ENCODE data around the gene LLGL2. TPM values are rescaled to one million over a fixed set of nuclear protein-coding genes. Genes with fewer than 3 reads are reported as not detected.

Gene LLGL2
- total RNA-seq, 1 donor from 2014 or later = 34.4 TPM

DNA sequence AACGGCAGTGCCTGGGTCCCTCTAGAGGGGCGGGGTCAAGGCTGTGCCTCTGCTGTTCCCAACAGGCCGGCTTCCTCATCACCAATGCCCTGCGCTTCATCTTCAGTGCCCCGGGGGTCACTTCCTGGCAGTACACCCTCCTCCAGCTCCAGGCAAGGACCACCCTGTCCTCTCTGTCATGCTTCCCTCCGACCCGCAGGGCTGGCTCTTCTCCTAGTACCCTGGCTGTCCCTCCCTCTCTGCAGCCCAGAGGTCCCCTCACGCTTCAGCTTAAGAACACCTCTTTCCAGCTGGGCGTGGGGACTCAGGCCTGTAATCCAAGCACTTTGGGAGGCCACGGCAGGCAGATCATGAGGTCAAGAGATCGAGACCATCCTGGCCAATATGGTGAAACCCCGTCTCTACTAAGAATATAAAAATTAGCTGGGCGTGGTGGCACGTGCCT, 36.0 kb upstream of the LLGL2 start:
- Mint-ChIP-seq H3K4me1 (ENCODE audit: unreplicated experiment) (peaks cover 42% of the 10 kb centered on the region), H3K4me3 (ENCODE audit: unreplicated experiment) (no peak overlapping the region), H3K27ac (ENCODE audit: unreplicated experiment) (no peak overlapping the region), H3K9me3 (ENCODE audit: unreplicated experiment) (no peaks in the 10 kb centered on the region), H3K36me3 (ENCODE audit: low read depth, unreplicated experiment) (peaks cover 17% of the 10 kb centered on the region), H3K27me3 (ENCODE audit: unreplicated experiment) (peaks cover 20% of the 10 kb centered on the region)
- TF ChIP-seq, protein P1, sequence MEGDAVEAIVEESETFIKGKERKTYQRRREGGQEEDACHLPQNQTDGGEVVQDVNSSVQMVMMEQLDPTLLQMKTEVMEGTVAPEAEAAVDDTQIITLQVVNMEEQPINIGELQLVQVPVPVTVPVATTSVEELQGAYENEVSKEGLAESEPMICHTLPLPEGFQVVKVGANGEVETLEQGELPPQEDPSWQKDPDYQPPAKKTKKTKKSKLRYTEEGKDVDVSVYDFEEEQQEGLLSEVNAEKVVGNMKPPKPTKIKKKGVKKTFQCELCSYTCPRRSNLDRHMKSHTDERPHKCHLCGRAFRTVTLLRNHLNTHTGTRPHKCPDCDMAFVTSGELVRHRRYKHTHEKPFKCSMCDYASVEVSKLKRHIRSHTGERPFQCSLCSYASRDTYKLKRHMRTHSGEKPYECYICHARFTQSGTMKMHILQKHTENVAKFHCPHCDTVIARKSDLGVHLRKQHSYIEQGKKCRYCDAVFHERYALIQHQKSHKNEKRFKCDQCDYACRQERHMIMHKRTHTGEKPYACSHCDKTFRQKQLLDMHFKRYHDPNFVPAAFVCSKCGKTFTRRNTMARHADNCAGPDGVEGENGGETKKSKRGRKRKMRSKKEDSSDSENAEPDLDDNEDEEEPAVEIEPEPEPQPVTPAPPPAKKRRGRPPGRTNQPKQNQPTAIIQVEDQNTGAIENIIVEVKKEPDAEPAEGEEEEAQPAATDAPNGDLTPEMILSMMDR (IDR thresholded peaks at IDR 0.05; ENCODE audit: unreplicated experiment) = no peak
- DNase-seq (ENCODE audit: low spot score) = no peak

DNA sequence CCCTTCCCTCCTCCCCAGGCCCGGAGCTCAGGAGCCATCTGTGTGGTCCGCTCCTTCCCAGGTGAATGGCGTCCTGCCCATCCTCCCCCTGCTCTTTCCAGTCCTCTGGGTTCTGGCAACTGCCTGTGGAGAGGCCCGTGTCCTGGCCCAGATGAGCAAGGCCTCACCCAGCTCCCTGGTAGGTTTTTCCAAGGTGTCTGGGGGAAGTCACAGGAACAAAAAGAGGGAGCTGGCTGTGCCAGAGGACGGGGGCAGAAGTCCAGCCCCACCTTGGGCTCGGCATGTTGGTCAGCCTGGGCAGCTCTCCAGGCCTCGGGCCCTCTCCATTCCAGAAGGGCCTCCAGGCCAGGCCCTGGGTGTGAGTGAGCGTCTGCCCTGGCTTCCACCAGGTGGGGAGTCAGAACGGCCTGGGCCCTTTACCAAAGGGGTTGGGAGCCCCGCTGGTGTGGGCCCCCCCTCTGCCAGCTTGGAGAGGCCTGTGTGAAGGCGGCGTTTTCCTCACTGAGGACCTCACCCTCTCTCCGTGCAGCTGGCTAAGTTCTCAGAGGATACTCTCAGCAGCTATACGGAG, 35.2 kb upstream of the LLGL2 start:
- H3K4me1 Mint-ChIP-seq (ENCODE audit: unreplicated experiment) = peaks cover 38% of the 10 kb centered on the region

DNA sequence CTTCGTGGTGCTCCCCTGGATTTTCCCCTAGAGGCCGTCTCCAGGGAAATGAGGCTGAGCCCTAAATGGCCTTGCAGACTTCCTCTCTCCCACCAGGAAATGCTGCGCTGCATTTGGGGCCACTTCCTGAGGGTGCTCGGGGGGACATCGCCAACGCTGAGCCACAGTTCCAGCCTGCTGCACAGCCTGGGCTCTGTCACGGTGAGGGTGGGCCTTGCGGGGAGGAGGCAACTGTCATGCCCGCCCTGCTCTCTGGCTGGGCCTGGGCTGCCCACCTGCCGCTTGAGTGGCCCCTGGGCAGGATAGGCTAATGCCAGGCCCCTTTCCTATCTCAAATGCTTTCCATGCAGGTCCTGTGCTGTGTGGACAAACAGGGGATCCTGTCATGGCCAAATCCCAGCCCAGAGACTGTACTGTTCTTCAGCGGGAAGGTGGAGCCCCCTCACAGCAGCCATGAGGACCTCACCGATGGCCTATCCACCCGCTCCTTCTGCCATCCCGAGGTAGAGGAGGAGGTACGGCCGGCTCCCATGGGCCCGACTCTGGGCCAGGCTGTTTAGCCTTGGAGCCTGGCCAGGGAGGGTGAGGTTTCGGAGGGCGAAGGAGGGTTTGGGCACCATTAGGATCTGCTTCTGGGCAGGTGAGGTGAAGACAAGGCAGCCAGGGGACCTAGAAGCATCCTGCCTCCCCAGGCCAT, 34.4 kb upstream of the LLGL2 start:
- H3K27me3 Mint-ChIP-seq (ENCODE audit: unreplicated experiment) = peaks cover 15% of the 10 kb centered on the region
- peak overlapping the region; percentile 67 for H3K27ac Mint-ChIP-seq (ENCODE audit: unreplicated experiment)
- H3K9me3 Mint-ChIP-seq (ENCODE audit: unreplicated experiment) = no peaks in the 10 kb centered on the region
- peaks cover 18% of the 10 kb centered on the region for H3K36me3 Mint-ChIP-seq (ENCODE audit: low read depth, unreplicated experiment)
- DNase-seq (ENCODE audit: low spot score) = no peak
- TF ChIP-seq, protein P1 (IDR thresholded peaks at IDR 0.05; ENCODE audit: unreplicated experiment) = no peak
- H3K4me3 Mint-ChIP-seq (ENCODE audit: unreplicated experiment) = no peak overlapping the region
- H3K4me1 Mint-ChIP-seq (ENCODE audit: unreplicated experiment) = peaks cover 38% of the 10 kb centered on the region

More for the DNA sequence above, 35.2 kb upstream of the LLGL2 start:
- TF ChIP-seq, protein P1 (IDR thresholded peaks at IDR 0.05; ENCODE audit: unreplicated experiment) = no peak
- Mint-ChIP-seq H3K9me3 (ENCODE audit: unreplicated experiment) (no peaks in the 10 kb centered on the region), H3K27ac (ENCODE audit: unreplicated experiment) (peak overlapping the region; percentile 57), H3K4me3 (ENCODE audit: unreplicated experiment) (no peak overlapping the region), H3K27me3 (ENCODE audit: unreplicated experiment) (peaks cover 15% of the 10 kb centered on the region), H3K36me3 (ENCODE audit: low read depth, unreplicated experiment) (peaks cover 18% of the 10 kb centered on the region)
- no peak for DNase-seq (ENCODE audit: low spot score)

DNA sequence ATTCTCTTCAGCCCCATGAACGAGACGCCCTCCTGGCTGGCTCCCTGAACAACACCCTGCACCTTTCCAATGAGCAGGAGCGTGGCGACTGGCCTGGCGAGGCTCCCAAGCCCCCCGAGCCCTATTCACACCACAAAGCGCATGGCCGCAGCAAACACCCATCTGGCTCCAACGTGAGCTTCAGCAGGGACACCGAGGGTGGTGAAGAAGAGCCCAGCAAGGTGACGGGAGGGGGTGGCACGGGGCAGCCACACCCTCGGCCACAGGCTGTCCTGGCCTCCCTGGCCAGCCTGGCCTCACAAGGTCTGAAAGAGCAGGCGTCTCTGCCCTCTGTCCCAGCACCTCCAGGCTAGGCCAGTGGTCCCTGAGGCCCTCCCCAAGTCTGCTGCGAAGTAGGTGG, 33.8 kb upstream of the LLGL2 start:
- TF ChIP-seq, protein P1 (IDR thresholded peaks at IDR 0.05; ENCODE audit: unreplicated experiment) = no peak
- no peak overlapping the region for H3K4me3 Mint-ChIP-seq (ENCODE audit: unreplicated experiment)
- H3K36me3 Mint-ChIP-seq (ENCODE audit: low read depth, unreplicated experiment) = peaks cover 20% of the 10 kb centered on the region
- no peak for DNase-seq (ENCODE audit: low spot score)
- H3K4me1 Mint-ChIP-seq (ENCODE audit: unreplicated experiment) = peaks cover 34% of the 10 kb centered on the region
- no peaks in the 10 kb centered on the region for H3K9me3 Mint-ChIP-seq (ENCODE audit: unreplicated experiment)
- no peak overlapping the region for H3K27ac Mint-ChIP-seq (ENCODE audit: unreplicated experiment)
- peaks cover 11% of the 10 kb centered on the region for H3K27me3 Mint-ChIP-seq (ENCODE audit: unreplicated experiment)

DNA sequence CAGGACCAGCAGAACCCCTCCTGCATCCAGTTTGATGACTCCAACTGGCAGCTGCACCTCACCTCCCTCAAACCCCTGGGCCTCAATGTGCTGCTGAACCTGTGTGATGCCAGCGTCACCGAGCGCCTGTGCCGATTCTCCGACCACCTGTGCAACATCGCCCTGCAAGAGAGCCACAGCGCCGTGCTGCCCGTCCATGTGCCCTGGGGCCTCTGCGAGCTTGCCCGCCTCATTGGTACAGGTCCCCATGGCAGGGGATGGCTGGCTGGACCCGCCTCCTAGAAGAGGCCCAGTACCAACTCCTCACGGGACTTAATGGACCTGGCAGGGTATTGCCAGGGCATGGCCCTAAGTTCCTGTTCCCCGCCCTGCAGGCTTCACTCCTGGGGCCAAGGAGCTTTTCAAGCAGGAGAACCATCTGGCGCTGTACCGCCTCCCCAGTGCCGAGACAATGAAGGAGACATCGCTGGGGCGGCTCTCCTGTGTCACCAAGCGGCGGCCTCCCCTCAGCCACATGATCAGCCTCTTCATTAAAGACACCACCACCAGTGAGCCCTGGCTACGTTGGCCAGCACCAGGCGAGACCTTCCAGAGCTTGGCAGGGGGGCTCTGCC, 32.8 kb upstream of the LLGL2 start:
- H3K27me3 Mint-ChIP-seq (ENCODE audit: unreplicated experiment) = peaks cover 7% of the 10 kb centered on the region
- DNase-seq (ENCODE audit: low spot score) = no peak
- no peaks in the 10 kb centered on the region for H3K9me3 Mint-ChIP-seq (ENCODE audit: unreplicated experiment)
- peaks cover 19% of the 10 kb centered on the region for H3K36me3 Mint-ChIP-seq (ENCODE audit: low read depth, unreplicated experiment)
- H3K4me3 Mint-ChIP-seq (ENCODE audit: unreplicated experiment) = no peak overlapping the region
- TF ChIP-seq, protein P1 (IDR thresholded peaks at IDR 0.05; ENCODE audit: unreplicated experiment) = no peak
- H3K4me1 Mint-ChIP-seq (ENCODE audit: unreplicated experiment) = peaks cover 28% of the 10 kb centered on the region
- H3K27ac Mint-ChIP-seq (ENCODE audit: unreplicated experiment) = no peak overlapping the region

Measured in endothelial cell (in vitro differentiated cells).